OCI-LY7 (cell line): Measurements from ENCODE around the gene TRIP13. TPM values are rescaled to one million over a fixed set of nuclear protein-coding genes. Genes with fewer than 3 reads are reported as not detected.

Experiments
- BruUV-seq: library from RNA; stranded (reverse); fragments of 400-500 nt; replicated peaks from 2 replicates; lab custom pipeline; 2021; lab: Mats Ljungman, UMichigan
- CTCF ChIA-PET: fragments of 300-600 bp; sonication (Branson Sonifier 250); formaldehyde crosslinking; loops from one replicate; lab custom pipeline; 2022; ENCODE audit warnings: antibody characterized with exemption; ENCODE audit not compliant: unreplicated experiment; lab: Charles Lee
- POLR2A ChIA-PET: fragments of 300-600 bp; sonication (Branson Sonifier 250); formaldehyde crosslinking; loops from one replicate; lab custom pipeline; 2022; ENCODE audit warnings: antibody characterized with exemption; lab: Charles Lee
- DNase-seq: peaks from one replicate; pipeline ENCODE4 v3.0.0-alpha.2; 2015; ENCODE audit warnings: low spot score
- H2AFZ ChIP-seq: fragments of 200-600 bp; sonication (generic), shearing (Covaris generic); 2 replicates; pipeline ENCODE4 v1.6.1; 2014; ENCODE audit warnings: mild to moderate bottlenecking, antibody characterized with exemption, low read length, moderate library complexity
- H3K27ac ChIP-seq: fragments of 200-600 bp; sonication (generic); 2 replicates; pipeline ENCODE4 v1.5.1; 2014; ENCODE audit warnings: mixed run types, low read depth, mild to moderate bottlenecking, moderate library complexity, low read length, inconsistent platforms; ENCODE audit not compliant: poor library complexity, severe bottlenecking
- H3K36me3 ChIP-seq: fragments of 200-600 bp; sonication (generic); 2 replicates; pipeline ENCODE4 v1.6.1; 2014; ENCODE audit warnings: mild to moderate bottlenecking, antibody characterized with exemption, low read length, moderate library complexity, mixed read lengths; ENCODE audit not compliant: insufficient read depth
- H3K4me1 ChIP-seq: fragments of 200-600 bp; sonication (generic); 2 replicates; pipeline ENCODE4 v1.5.1; 2014; ENCODE audit warnings: mild to moderate bottlenecking, low read length; ENCODE audit not compliant: insufficient read depth, poor library complexity, severe bottlenecking
- H3K4me2 ChIP-seq: fragments of 200-600 bp; sonication (generic); 2 replicates; pipeline ENCODE4 v1.6.1; 2014; ENCODE audit warnings: mild to moderate bottlenecking, low read length
- H3K4me3 ChIP-seq: fragments of 200-600 bp; sonication (generic); 2 replicates; pipeline ENCODE4 v1.5.1; 2014; ENCODE audit warnings: mild to moderate bottlenecking, low read depth, low read length; ENCODE audit not compliant: poor library complexity, severe bottlenecking
- H3K79me2 ChIP-seq: fragments of 200-600 bp; sonication (generic); 2 replicates; pipeline ENCODE4 v1.6.1; 2016; ENCODE audit warnings: low read depth, mild to moderate bottlenecking, low read length, moderate library complexity, mixed read lengths; ENCODE audit not compliant: insufficient read depth
- H3K9me2 ChIP-seq: fragments of 200-600 bp; sonication (generic); 2 replicates; pipeline ENCODE4 v1.6.1; 2016; ENCODE audit warnings: mild to moderate bottlenecking, low read length, mixed read lengths; ENCODE audit not compliant: insufficient read depth
- H3K9me3 ChIP-seq: fragments of 200-600 bp; sonication (generic); 2 replicates; pipeline ENCODE4 v1.6.1; 2014; ENCODE audit warnings: mild to moderate bottlenecking, mixed run types, low read length, mixed read lengths
- H4K20me1 ChIP-seq: fragments of 200-600 bp; sonication (generic); 2 replicates; pipeline ENCODE4 v1.6.1; 2014; ENCODE audit warnings: mild to moderate bottlenecking, antibody characterized with exemption, low read length, moderate library complexity, mixed read lengths; ENCODE audit not compliant: insufficient read depth
- EZH2phosphoT487 ChIP-seq: fragments of 200-600 bp; sonication (generic); IDR thresholded peaks from 2 replicates; pipeline ENCODE4 v1.6.1; 2018; ENCODE audit warnings: low read depth, borderline replicate concordance, mild to moderate bottlenecking, mixed run types, antibody characterized with exemption, low read length, moderate library complexity, mixed read lengths
- intact Hi-C: fragments of 100-400 bp; cut with micrococcal nuclease; formaldehyde crosslinking; loops from one replicate; pipeline ENCODE4 v1.10.0; 2022; ENCODE audit not compliant: unreplicated experiment
- total RNA-seq, 2 experiments: library from RNA; depleted of rRNA in 1 of 2; stranded (reverse); fragments of >200 nt in 1 of 2; shearing (Covaris generic) in 1 of 2; gene quantifications; 2 replicates each; pipeline ENCODE4 v1.2.3, GENCODE V29; 2014 to 2022
- TF ChIP-seq, protein P1 (sequence below): fragments of 200-600 bp; sonication (generic); conservative IDR thresholded peaks from 2 replicates; pipeline ENCODE4 v1.5.1; 2014; ENCODE audit warnings: mild to moderate bottlenecking, antibody characterized with exemption, low read length, moderate library complexity, mixed read lengths

Gene TRIP13
- total RNA-seq, 2 experiments from 2014 or later: 46.6 to 59.4 TPM

DNA sequence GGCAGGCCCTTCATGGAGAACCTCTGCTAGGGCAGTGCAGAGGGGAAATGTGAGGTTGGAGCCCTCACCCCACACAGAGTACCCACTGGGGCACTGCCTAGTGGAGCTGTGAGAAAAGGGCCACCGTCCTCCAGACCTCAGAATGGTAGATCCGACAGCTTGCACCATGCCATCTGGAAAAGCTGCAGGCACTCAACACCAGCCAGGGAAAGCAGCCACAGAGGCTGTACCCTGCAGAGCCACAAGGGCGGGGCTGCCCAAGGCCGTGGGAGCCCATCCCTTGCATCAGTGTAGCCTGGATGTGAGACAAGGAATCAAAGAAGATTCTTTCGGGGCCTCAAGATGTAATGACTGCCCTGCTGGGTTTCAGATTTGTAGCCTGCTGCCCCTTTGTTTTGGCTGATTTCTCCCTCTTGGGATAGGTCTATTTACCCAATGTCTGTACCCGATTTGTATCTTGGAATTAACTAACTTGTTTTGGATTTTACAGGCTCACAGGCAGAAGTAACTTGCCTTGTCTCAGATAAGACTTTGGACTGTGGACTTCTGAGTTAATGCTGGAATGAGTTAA lies 25.3 kb upstream of the TRIP13 start:
- no peak overlapping the region for H3K4me2 ChIP-seq
- no peak overlapping the region for H3K4me3 ChIP-seq
- intact Hi-C loops: no loop called here
- H3K4me1 ChIP-seq: no peaks in the 10 kb centered on the region
- H2AFZ ChIP-seq: no peak overlapping the region
- no peak for DNase-seq
- H3K9me2 ChIP-seq: no peaks in the 10 kb centered on the region
- BruUV-seq: no TSS peak
- no peak overlapping the region for H3K27ac ChIP-seq
- CTCF ChIA-PET: no interaction called here
- POLR2A ChIA-PET: no interaction called here
- no peaks in the 10 kb centered on the region for H4K20me1 ChIP-seq
- TF ChIP-seq, protein P1, sequence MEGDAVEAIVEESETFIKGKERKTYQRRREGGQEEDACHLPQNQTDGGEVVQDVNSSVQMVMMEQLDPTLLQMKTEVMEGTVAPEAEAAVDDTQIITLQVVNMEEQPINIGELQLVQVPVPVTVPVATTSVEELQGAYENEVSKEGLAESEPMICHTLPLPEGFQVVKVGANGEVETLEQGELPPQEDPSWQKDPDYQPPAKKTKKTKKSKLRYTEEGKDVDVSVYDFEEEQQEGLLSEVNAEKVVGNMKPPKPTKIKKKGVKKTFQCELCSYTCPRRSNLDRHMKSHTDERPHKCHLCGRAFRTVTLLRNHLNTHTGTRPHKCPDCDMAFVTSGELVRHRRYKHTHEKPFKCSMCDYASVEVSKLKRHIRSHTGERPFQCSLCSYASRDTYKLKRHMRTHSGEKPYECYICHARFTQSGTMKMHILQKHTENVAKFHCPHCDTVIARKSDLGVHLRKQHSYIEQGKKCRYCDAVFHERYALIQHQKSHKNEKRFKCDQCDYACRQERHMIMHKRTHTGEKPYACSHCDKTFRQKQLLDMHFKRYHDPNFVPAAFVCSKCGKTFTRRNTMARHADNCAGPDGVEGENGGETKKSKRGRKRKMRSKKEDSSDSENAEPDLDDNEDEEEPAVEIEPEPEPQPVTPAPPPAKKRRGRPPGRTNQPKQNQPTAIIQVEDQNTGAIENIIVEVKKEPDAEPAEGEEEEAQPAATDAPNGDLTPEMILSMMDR: no peak
- TF ChIP-seq EZH2phosphoT487: no peak
- H3K36me3 ChIP-seq: peaks cover 99% of the 10 kb centered on the region
- H3K79me2 ChIP-seq: no peaks in the 10 kb centered on the region
- H3K9me3 ChIP-seq: no peaks in the 10 kb centered on the region

DNA sequence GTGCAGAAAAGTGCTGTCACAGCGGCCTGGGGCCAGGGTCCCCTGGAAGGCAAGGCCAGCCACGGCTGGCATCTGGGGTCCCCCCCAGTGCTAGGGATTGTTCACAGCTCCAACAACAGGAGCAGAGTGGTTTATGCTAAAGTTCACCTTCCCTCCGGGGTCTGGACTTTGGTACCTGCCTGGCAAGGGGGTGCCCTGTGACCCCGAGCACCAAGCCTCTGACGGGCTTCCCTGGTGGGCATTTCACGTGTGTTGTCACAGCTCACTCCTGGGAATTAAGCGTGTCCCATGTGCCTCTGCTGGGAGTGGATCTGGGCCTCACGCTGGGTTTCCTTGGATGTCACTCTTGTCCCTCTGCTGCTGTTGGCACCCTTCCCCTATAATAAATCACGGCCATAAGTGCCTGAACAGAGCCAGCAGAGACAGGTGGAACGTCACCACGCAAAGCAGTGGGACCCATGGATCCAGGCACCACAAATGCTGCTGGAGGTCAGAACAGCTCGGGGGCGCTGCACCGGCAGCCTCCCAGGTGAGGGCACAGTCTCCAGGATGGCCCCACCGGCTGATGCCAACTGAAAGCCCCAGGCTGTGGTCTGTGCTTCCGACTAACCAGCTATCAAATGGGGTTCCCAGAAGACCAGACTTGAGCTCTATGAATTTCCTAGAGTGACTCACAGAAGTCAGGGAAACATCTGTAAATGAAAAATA lies 24.1 kb upstream of the TRIP13 start:
- Histone ChIP-seq H3K9me3 (no peaks in the 10 kb centered on the region), H3K4me2 (no peak overlapping the region), H3K9me2 (no peaks in the 10 kb centered on the region), H3K36me3 (peaks cover 99% of the 10 kb centered on the region), H3K4me1 (peaks cover 6% of the 10 kb centered on the region), H3K79me2 (no peaks in the 10 kb centered on the region), H4K20me1 (no peaks in the 10 kb centered on the region; the same call in 1 of the 2 replicates), H3K27ac (no peak overlapping the region), H2AFZ (no peak overlapping the region), H3K4me3 (no peak overlapping the region)
- ChIA-PET CTCF (no interaction called here), POLR2A (no interaction called here)
- BruUV-seq: no TSS peak
- no peak for TF ChIP-seq EZH2phosphoT487
- TF ChIP-seq, protein P1: no peak
- DNase-seq: no peak
- intact Hi-C loops: no loop called here

DNA sequence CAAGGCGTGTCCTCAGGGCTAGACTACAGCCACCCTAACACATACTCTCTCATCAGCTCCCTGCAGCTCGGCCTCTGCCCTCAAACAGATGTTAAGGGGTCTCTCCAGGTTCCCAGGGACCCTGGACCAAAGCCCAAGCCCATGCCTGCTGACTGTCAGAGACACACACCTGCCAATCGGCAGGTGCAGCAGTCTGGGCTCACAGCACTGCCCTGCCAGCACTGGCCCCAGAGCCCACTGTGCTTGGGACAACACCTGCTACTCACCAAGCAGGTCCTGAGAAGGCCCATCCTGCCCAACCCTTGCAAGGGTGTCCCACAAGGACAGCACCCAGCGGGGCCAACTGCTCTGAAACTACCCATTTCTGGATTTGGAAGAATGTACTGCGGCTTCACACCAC lies 21.7 kb upstream of the TRIP13 start:
- BruUV-seq: no TSS peak
- intact Hi-C loops: no loop called here
- H3K36me3 ChIP-seq: peaks cover 98% of the 10 kb centered on the region

More for the DNA sequence above, 21.7 kb upstream of the TRIP13 start:
- Histone ChIP-seq H3K4me2 (no peak overlapping the region), H3K9me3 (no peaks in the 10 kb centered on the region), H3K4me3 (no peak overlapping the region), H3K79me2 (no peaks in the 10 kb centered on the region), H3K4me1 (peaks cover 8% of the 10 kb centered on the region), H3K27ac (no peak overlapping the region), H2AFZ (no peak overlapping the region), H4K20me1 (no peaks in the 10 kb centered on the region; the same call in none of the 2 replicates), H3K9me2 (no peaks in the 10 kb centered on the region)
- TF ChIP-seq, protein P1: no peak
- no peak for TF ChIP-seq EZH2phosphoT487
- POLR2A ChIA-PET: no interaction called here
- no peak for DNase-seq
- CTCF ChIA-PET: no interaction called here
